22Rv1 (cell line): ENCODE results near the gene SYTL2.
A peak's percentile ranks its signal among the peaks of the same experiment; 100 is the strongest.

Source experiments
- H3K27ac ChIP-seq: fragments of 450-650 bp; 2 replicates; pipeline ENCODE4 v1.5.1; 2017
- ZFX ChIP-seq: fragments of 450-650 bp; IDR thresholded peaks from 2 replicates; pipeline ENCODE4 v1.6.1; 2017; ENCODE audit warnings: antibody characterized with exemption, borderline replicate concordance
- TF ChIP-seq, protein P1 (sequence below): fragments of 450-650 bp; IDR thresholded peaks from 2 replicates; pipeline ENCODE4 v1.5.1; 2017; ENCODE audit warnings: mild to moderate bottlenecking

Gene SYTL2

DNA sequence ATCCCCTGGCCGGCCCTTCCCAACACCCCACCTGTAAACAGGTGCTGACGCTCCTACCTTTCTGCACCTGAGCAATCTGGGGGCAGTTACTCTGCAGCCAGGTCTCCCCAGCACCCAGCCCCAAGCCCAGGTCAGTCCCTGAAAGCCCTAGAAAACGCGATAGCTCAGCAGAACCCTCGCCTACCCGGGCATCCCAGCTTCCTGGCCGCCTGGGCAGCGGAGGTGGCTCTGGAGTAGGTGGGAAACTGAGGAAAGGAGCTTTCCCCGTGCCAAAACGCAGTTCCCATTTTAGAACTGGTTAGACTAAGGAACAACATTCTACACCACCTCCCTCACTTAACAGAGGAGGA, 445 bp downstream of the SYTL2 start:
- H3K27ac ChIP-seq: peak overlapping the region; percentile 88
- TF ChIP-seq ZFX: no peak
- TF ChIP-seq, protein P1, sequence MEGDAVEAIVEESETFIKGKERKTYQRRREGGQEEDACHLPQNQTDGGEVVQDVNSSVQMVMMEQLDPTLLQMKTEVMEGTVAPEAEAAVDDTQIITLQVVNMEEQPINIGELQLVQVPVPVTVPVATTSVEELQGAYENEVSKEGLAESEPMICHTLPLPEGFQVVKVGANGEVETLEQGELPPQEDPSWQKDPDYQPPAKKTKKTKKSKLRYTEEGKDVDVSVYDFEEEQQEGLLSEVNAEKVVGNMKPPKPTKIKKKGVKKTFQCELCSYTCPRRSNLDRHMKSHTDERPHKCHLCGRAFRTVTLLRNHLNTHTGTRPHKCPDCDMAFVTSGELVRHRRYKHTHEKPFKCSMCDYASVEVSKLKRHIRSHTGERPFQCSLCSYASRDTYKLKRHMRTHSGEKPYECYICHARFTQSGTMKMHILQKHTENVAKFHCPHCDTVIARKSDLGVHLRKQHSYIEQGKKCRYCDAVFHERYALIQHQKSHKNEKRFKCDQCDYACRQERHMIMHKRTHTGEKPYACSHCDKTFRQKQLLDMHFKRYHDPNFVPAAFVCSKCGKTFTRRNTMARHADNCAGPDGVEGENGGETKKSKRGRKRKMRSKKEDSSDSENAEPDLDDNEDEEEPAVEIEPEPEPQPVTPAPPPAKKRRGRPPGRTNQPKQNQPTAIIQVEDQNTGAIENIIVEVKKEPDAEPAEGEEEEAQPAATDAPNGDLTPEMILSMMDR: no peak

DNA sequence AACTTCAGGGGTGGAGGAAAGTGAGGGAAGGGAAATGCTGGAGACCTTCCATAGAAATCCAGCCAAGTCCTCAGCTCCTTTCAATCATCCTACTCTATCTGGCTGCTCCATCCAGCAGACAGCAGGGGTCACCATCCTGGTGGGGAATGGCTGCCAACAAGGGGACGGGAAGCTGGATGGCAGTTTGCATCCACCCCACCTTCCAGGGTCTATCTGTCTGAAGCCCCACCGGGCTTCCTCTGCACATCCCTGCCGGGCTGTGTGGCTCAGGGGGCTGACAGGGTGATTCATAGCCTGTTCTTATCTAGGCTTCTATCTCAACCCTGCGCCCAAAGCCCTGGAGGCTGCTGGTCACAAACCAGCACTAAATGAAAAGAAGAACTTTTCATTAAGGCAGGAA, 1.1 kb downstream of the SYTL2 start:
- H3K27ac ChIP-seq: peak overlapping the region; percentile 88
- TF ChIP-seq, protein P1: peak; percentile 57
- TF ChIP-seq ZFX: no peak

DNA sequence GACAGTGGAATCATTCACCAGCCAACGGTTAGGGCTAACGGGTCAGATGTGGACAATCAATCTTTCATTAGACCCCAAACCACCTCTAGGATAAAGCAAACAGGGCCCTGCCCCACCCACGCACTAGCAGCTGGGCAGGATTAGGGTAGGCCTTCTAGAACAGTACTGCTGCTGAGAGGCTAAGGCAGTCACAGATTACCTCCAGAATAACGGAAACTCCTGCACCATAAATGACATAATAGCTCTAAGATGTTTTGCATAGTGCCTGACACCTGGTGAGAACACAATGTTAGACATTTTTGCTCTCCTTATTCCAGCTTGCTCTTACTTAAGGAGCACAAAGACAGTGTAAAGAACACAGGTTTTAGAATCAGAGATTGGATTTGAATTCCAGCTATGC, 1.8 kb downstream of the SYTL2 start:
- H3K27ac ChIP-seq: peak overlapping the region; percentile 88
- TF ChIP-seq ZFX: no peak
- TF ChIP-seq, protein P1: no peak

DNA sequence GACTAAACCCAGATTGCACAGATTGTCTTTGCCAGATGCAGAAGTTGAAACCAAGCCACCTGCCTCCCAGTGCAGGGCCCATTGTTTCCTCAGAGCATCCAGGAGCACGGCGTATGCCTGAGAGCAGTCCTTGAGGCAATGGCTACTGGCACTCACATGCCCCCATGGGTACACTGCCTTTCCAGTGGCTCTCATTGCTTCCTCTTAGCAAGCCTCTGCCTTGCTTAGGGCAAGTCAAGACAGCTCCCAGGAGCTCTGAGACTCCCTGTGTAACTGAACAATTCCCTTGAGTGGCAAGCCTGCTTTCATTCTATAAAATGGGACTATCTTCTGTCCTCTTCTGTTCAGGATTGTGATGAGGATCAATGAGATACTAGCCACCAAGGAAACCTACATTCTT, 4.1 kb downstream of the SYTL2 start:
- H3K27ac ChIP-seq: peak overlapping the region; percentile 46
- no peak for TF ChIP-seq ZFX
- TF ChIP-seq, protein P1: no peak

DNA sequence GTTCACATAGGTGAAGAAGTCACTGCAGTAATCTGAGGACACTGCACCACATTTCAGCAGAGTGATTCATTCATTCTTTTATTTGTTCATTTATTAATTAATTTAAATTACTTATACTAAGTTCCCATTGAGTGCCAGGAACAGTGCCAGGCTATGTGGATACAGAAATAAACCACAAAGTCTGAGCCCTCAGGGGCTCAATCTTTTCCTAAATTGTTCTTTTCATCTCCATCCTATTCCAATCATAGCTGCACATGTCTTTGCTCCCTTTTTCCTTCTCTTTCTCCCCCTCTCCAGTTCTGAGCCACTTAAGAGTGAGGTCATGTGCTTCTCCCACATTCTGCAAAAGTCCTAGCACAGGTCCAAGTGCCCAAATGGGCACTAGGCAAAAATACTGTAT, 4.9 kb downstream of the SYTL2 start:
- TF ChIP-seq, protein P1: no peak
- TF ChIP-seq ZFX: no peak
- no peak overlapping the region for H3K27ac ChIP-seq

DNA sequence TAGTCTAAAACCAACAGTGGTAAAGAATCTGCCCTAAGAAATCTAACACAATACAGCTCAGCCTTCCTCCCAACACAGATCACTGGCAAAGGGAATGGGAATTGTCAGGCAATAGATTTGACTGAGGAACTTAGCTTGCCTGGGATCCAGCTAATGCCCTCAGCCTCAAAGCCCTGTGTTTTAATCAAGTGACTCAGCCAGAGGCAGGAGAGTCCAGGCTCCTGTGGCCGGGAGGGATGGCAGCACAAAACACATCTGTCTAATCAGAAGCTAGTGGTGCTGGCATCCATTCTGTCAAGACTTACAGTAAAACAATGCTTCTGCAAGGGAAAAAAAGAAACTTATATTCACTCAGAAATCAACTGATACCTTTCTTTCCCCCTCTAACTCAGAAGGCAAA, 5.6 kb downstream of the SYTL2 start:
- H3K27ac ChIP-seq: no peak overlapping the region
- TF ChIP-seq ZFX: no peak
- TF ChIP-seq, protein P1: no peak

DNA sequence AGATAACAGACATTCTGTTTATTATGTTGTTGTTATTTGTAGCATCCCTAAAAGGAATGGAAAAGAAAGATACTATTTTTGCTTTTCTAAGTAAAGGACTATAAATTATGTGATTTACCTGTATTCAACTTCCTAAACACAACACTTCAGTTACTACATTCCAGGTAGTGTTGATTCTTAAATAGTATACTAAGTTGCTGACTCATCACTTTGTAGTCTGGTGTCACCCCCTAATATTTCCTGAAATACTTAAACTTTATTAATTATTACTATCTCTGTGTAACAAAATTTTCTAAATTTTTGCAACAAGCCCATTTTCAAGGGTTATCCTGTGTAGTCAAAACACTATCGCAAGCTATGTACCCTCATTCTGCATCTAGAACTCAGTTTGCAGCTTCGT, 7.0 kb downstream of the SYTL2 start:
- H3K27ac ChIP-seq: no peak overlapping the region
- no peak for TF ChIP-seq ZFX
- TF ChIP-seq, protein P1: no peak
